ENCODE results near the gene SUCO.

DNA sequence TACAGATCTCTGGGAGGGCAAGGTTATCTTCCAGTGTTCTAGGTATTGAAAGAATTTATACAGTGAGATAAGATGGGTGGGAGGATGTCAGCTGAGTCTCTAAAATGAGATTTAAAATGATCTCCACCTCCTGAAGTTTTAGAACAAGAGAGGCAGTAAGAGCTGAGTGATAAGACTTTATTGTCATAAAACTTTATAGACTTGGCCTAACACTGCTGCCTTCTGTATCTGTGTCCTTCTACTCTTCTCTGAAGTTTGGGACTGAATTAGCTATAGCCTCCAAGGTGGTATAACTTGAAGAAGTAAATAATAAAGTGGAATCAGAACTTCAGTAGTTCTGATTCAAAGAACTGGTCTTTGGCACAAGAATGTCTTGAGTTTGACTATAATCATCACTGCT lies 48.3 kb downstream of the SUCO start:
- TF ChIP-seq USF2 (IDR thresholded peaks at IDR 0.05) (no peak), BHLHE40 (IDR thresholded peaks at IDR 0.05; ENCODE audit: low read depth, low read length) (no peak), POLR2A (IDR thresholded peaks at IDR 0.05; ENCODE audit: low read length) (no peak), CEBPB (IDR thresholded peaks at IDR 0.05) (no peak), RFX5 (IDR thresholded peaks at IDR 0.05) (no peak), EP300 (IDR thresholded peaks at IDR 0.05) (no peak), NR3C1 (IDR thresholded peaks at IDR 0.05) (no peak)
- TF ChIP-seq, protein P1, sequence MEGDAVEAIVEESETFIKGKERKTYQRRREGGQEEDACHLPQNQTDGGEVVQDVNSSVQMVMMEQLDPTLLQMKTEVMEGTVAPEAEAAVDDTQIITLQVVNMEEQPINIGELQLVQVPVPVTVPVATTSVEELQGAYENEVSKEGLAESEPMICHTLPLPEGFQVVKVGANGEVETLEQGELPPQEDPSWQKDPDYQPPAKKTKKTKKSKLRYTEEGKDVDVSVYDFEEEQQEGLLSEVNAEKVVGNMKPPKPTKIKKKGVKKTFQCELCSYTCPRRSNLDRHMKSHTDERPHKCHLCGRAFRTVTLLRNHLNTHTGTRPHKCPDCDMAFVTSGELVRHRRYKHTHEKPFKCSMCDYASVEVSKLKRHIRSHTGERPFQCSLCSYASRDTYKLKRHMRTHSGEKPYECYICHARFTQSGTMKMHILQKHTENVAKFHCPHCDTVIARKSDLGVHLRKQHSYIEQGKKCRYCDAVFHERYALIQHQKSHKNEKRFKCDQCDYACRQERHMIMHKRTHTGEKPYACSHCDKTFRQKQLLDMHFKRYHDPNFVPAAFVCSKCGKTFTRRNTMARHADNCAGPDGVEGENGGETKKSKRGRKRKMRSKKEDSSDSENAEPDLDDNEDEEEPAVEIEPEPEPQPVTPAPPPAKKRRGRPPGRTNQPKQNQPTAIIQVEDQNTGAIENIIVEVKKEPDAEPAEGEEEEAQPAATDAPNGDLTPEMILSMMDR (IDR thresholded peaks at IDR 0.05): no peak
- TF ChIP-seq, protein P2, sequence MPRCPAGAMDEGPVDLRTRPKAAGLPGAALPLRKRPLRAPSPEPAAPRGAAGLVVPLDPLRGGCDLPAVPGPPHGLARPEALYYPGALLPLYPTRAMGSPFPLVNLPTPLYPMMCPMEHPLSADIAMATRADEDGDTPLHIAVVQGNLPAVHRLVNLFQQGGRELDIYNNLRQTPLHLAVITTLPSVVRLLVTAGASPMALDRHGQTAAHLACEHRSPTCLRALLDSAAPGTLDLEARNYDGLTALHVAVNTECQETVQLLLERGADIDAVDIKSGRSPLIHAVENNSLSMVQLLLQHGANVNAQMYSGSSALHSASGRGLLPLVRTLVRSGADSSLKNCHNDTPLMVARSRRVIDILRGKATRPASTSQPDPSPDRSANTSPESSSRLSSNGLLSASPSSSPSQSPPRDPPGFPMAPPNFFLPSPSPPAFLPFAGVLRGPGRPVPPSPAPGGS (IDR thresholded peaks at IDR 0.05): no peak
- TF ChIP-seq, protein P3, sequence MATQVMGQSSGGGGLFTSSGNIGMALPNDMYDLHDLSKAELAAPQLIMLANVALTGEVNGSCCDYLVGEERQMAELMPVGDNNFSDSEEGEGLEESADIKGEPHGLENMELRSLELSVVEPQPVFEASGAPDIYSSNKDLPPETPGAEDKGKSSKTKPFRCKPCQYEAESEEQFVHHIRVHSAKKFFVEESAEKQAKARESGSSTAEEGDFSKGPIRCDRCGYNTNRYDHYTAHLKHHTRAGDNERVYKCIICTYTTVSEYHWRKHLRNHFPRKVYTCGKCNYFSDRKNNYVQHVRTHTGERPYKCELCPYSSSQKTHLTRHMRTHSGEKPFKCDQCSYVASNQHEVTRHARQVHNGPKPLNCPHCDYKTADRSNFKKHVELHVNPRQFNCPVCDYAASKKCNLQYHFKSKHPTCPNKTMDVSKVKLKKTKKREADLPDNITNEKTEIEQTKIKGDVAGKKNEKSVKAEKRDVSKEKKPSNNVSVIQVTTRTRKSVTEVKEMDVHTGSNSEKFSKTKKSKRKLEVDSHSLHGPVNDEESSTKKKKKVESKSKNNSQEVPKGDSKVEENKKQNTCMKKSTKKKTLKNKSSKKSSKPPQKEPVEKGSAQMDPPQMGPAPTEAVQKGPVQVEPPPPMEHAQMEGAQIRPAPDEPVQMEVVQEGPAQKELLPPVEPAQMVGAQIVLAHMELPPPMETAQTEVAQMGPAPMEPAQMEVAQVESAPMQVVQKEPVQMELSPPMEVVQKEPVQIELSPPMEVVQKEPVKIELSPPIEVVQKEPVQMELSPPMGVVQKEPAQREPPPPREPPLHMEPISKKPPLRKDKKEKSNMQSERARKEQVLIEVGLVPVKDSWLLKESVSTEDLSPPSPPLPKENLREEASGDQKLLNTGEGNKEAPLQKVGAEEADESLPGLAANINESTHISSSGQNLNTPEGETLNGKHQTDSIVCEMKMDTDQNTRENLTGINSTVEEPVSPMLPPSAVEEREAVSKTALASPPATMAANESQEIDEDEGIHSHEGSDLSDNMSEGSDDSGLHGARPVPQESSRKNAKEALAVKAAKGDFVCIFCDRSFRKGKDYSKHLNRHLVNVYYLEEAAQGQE (IDR thresholded peaks at IDR 0.05): no peak

Measured in A549 (cell line).